B cell (primary cell): ENCODE data around the gene APBB3. TPM values are rescaled to one million over a fixed set of nuclear protein-coding genes. Genes with fewer than 3 reads are reported as not detected.

Experiments
- ATAC-seq: fragments of 200-7000 bp; cut with Tn5 transposase; one replicate; pipeline ENCODE4 v1.10.0; 2021; ENCODE audit warnings: low read depth, mild to moderate bottlenecking, moderate number of reproducible peaks, moderate library complexity
- CTCF ChIA-PET: fragments of 350-600 bp; sonication (Branson Sonifier 250); formaldehyde crosslinking; loops from one replicate; lab custom pipeline; 2021; ENCODE audit warnings: antibody characterized with exemption, inconsistent platforms; lab: Charles Lee
- POLR2A ChIA-PET: fragments of 350-600 bp; sonication (Branson Sonifier 250); formaldehyde crosslinking; loops from one replicate; lab custom pipeline; 2021; ENCODE audit warnings: antibody characterized with exemption; lab: Charles Lee
- DNase-seq: peaks from one replicate; pipeline ENCODE4 v3.0.0; 2013
- H2AFZ ChIP-seq: 2 replicates; pipeline ENCODE4 v1.6.1; 2012; ENCODE audit warnings: mild to moderate bottlenecking, low read depth, low read length; ENCODE audit not compliant: insufficient read depth, poor library complexity, severe bottlenecking
- H3K27ac ChIP-seq, 2 donors: 1 replicate in 1 of 2; 2 replicates in 1 of 2; pipeline ENCODE4 v1.5.1; 2012 to 2013; ENCODE audit warnings: low read length in 2 of 2, mild to moderate bottlenecking in 2 of 2, moderate library complexity in 1 of 2
- H3K27me3 ChIP-seq, 4 experiments: fragments of 200-600 bp in 1 of 4; sonication (generic) in 1 of 4; replicated peaks in 1 of 4; 1 replicate in 2 of 4; 2 replicates in 2 of 4; pipeline versions ENCODE4 v1.6.1 to v1.7.0; 2013 to 2016; ENCODE audit warnings: low read length in 3 of 4, mild to moderate bottlenecking in 2 of 4, mixed read lengths in 1 of 4, moderate library complexity in 1 of 4; ENCODE audit not compliant: insufficient read depth in 4 of 4, control insufficient read depth in 3 of 4; ENCODE audit errors: control extremely low read depth in 1 of 4
- H3K36me3 ChIP-seq, 2 experiments: replicated peaks in 1 of 2; 1 replicate in 1 of 2; 2 replicates in 1 of 2; pipeline versions ENCODE4 v1.6.1 to v1.7.1; 2013; ENCODE audit warnings: low read length in 1 of 2; ENCODE audit not compliant: insufficient read depth in 2 of 2, control insufficient read depth in 1 of 2; ENCODE audit errors: control extremely low read depth in 1 of 2, extremely low read depth in 1 of 2
- H3K4me1 ChIP-seq, 2 donors: fragments of 200-600 bp in 1 of 2; sonication (generic) in 1 of 2; 1 replicate in 1 of 2; 2 replicates in 1 of 2; pipeline versions ENCODE4 v1.5.1 to v1.6.1; 2013 to 2017; ENCODE audit warnings: low read length in 2 of 2; ENCODE audit not compliant: control insufficient read depth in 2 of 2, insufficient read depth in 2 of 2
- H3K4me2 ChIP-seq: replicated peaks from 2 replicates; pipeline ENCODE3; 2012; ENCODE audit warnings: mild to moderate bottlenecking, low read depth, low read length; ENCODE audit not compliant: poor library complexity, severe bottlenecking
- H3K4me3 ChIP-seq, 5 experiments: fragments of 200-600 bp in 1 of 5; sonication (generic) in 1 of 5; 1 replicate in 3 of 5; 2 replicates in 2 of 5; pipeline versions ENCODE4 v1.5.1 to v1.7.0; 2011 to 2016; ENCODE audit warnings: low read length in 4 of 5, mild to moderate bottlenecking in 4 of 5, low read depth in 2 of 5, control low read depth in 1 of 5, moderate library complexity in 1 of 5; ENCODE audit not compliant: insufficient read depth in 1 of 5; ENCODE audit errors: control extremely low read depth in 1 of 5, extremely low read depth in 1 of 5
- H3K79me2 ChIP-seq: fragments of 200-600 bp; sonication (generic); one replicate; pipeline ENCODE4 v1.6.0; 2016; ENCODE audit warnings: low read length; ENCODE audit not compliant: control insufficient read depth, insufficient read depth
- H3K9ac ChIP-seq: fragments of 200-600 bp; sonication (generic); 2 replicates; pipeline ENCODE4 v1.6.1; 2017; ENCODE audit warnings: mild to moderate bottlenecking, low read length, moderate library complexity
- H3K9me3 ChIP-seq, 3 donors: one replicate each; pipeline versions ENCODE4 v1.6.1 to v1.7.1; 2013; ENCODE audit warnings: low read length in 2 of 3; ENCODE audit not compliant: control insufficient read depth in 2 of 3, insufficient read depth in 1 of 3; ENCODE audit errors: control extremely low read depth in 1 of 3
- H4K20me1 ChIP-seq: 2 replicates; pipeline ENCODE4 v1.6.0; 2012; ENCODE audit warnings: mild to moderate bottlenecking, low read length; ENCODE audit not compliant: insufficient read depth, control insufficient read depth, poor library complexity, severe bottlenecking
- H3K27ac Mint-ChIP-seq: one replicate; pipeline ENCODE4 v1.8.0; 2021; ENCODE audit warnings: mixed read lengths
- H3K27me3 Mint-ChIP-seq: one replicate; pipeline ENCODE4 v1.8.0; 2021; ENCODE audit warnings: mixed read lengths
- H3K4me1 Mint-ChIP-seq: one replicate; pipeline ENCODE4 v1.8.0; 2021; ENCODE audit warnings: mixed read lengths
- H3K4me3 Mint-ChIP-seq: one replicate; pipeline ENCODE4 v1.8.0; 2021; ENCODE audit warnings: mixed read lengths
- H3K9me3 Mint-ChIP-seq: one replicate; pipeline ENCODE4 v1.8.0; 2022; ENCODE audit warnings: mixed read lengths; ENCODE audit not compliant: insufficient read depth
- EZH2 ChIP-seq: IDR thresholded peaks from 2 replicates; pipeline ENCODE4 v1.6.1; 2012; ENCODE audit warnings: borderline replicate concordance, low read depth, mild to moderate bottlenecking, moderate library complexity, low read length; ENCODE audit not compliant: insufficient read depth, poor library complexity, severe bottlenecking
- WGBS: methylation state at CpG from one replicate; pipeline ENCODE4 v1.1.5; 2013; ENCODE audit warnings: missing lambda C conversion rate; ENCODE audit not compliant: insufficient coverage; 5-methylcytosine and 5-hydroxymethylcytosine counted together
- intact Hi-C: fragments of 100-400 bp; cut with micrococcal nuclease; formaldehyde crosslinking; loops from one replicate; pipeline ENCODE4 v1.10.0; 2022
- polyA plus RNA-seq: library from polyadenylated mRNA; depleted of rRNA; stranded (reverse); fragments of >200 nt; gene quantifications from 2 replicates; pipeline ENCODE4 v1.2.3, GENCODE V29; 2012
- total RNA-seq, 2 donors: library from RNA; stranded (reverse); fragments of 120-200 nt in 1 of 2; gene quantifications; 1 replicate in 1 of 2; 2 replicates in 1 of 2; pipeline versions ENCODE4 v1.2.3 to v1.2.4, GENCODE V29; 2013 to 2022
- TF ChIP-seq, protein P1 (sequence below): fragments of 200-600 bp; IDR thresholded peaks from one replicate; pipeline ENCODE4 v1.8.0; 2022; ENCODE audit warnings: antibody characterized with exemption, mild to moderate bottlenecking

APBB3 gene
- total and polyA plus RNA-seq, 2 donors (not counting 1 experiment from before 2014, with no cell fraction given) = 73.9 to 126 TPM

DNA sequence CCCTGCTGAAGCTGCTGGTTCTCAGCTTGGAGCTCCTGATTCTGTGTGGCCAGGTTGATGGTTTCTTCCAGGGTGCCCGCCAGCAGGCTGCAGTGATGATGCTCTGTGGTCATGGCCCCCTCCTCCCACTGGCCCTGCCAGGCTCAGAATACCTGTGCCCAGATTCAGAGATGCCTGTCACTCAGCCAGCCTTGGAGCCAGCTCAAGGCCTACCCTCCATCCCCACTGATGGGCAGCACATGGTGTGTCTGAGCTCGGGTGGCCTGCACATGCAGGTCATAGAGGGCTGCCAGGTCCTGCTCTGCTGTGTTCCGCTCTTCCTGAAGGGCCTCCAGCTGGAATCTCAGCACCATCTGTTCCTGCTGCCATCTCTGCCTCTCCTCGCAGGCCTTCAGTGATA, 5.7 kb upstream of the APBB3 start:
- TF ChIP-seq, protein P1, sequence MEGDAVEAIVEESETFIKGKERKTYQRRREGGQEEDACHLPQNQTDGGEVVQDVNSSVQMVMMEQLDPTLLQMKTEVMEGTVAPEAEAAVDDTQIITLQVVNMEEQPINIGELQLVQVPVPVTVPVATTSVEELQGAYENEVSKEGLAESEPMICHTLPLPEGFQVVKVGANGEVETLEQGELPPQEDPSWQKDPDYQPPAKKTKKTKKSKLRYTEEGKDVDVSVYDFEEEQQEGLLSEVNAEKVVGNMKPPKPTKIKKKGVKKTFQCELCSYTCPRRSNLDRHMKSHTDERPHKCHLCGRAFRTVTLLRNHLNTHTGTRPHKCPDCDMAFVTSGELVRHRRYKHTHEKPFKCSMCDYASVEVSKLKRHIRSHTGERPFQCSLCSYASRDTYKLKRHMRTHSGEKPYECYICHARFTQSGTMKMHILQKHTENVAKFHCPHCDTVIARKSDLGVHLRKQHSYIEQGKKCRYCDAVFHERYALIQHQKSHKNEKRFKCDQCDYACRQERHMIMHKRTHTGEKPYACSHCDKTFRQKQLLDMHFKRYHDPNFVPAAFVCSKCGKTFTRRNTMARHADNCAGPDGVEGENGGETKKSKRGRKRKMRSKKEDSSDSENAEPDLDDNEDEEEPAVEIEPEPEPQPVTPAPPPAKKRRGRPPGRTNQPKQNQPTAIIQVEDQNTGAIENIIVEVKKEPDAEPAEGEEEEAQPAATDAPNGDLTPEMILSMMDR = no peak
- peaks cover 37% of the 10 kb centered on the region for H3K4me1 Mint-ChIP-seq
- ChIA-PET POLR2A (no interaction called here), CTCF (interaction anchor here (1.2 kb wide), 1 partner anchor 150 kb away, joined by 5 read pairs; no protein-coding TSS in a partner anchor)
- H3K9me3 ChIP-seq = no peaks in the 10 kb centered on the region
- no peaks in the 10 kb centered on the region for H3K27me3 Mint-ChIP-seq
- H3K27ac ChIP-seq = peak overlapping the region; percentile 52 to 80
- no peak overlapping the region for H3K4me3 ChIP-seq
- no peak overlapping the region for H3K4me3 Mint-ChIP-seq
- DNase-seq = no peak
- H3K9ac ChIP-seq = no peak overlapping the region
- no peaks in the 10 kb centered on the region for H3K27me3 ChIP-seq
- peaks cover 0 to 21% of the 10 kb centered on the region in 2 experiments for H3K36me3 ChIP-seq
- H4K20me1 ChIP-seq = no peaks in the 10 kb centered on the region
- ATAC-seq = no peak
- WGBS = 98% methylated on average over 4 of the region's 4 CpGs
- H3K4me2 ChIP-seq = peak overlapping the region; percentile 62
- intact Hi-C loops = no loop called here
- peaks cover 23 to 33% of the 10 kb centered on the region in 2 donors for H3K4me1 ChIP-seq
- H3K79me2 ChIP-seq = peaks cover 14% of the 10 kb centered on the region
- H3K9me3 Mint-ChIP-seq = no peaks in the 10 kb centered on the region
- peak overlapping the region; percentile 66 for H2AFZ ChIP-seq
- peak overlapping the region; percentile 66 for H3K27ac Mint-ChIP-seq

DNA sequence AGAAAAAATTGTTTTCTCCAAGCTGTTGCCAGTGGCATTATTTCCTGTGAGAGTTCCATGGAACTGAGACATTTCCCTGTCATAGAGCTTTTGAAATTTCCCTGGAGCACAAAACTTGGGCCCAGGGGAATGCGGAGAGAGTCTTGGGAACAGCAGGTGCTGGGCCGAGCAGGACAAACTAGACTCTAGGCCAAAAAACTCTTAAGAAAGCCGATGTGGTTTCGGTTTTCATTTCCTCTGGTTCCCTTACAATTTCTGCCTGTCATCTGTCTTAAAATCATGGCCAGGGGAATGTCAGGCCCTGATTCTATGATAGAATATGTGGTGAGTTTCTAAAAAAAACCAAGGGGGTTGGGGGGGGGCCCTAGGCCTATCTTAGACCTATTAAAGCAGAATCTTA, 4.8 kb upstream of the APBB3 start:
- ChIA-PET POLR2A (interaction anchor here (0.7 to 1.2 kb wide), 2 partner anchors 9 to 111 kb away, joined by 3 to 4 read pairs; no protein-coding TSS in a partner anchor), CTCF (no interaction called here)
- Histone ChIP-seq H3K79me2 (peaks cover 18% of the 10 kb centered on the region), H3K4me1 (peaks cover 25 to 36% of the 10 kb centered on the region in 2 donors), H3K27ac (peak overlapping the region; percentile 52 to 80), H3K27me3 (no peaks in the 10 kb centered on the region), H4K20me1 (no peaks in the 10 kb centered on the region), H3K9ac (peak overlapping the region; percentile 50), H3K36me3 (peaks cover 0 to 21% of the 10 kb centered on the region in 2 experiments), H3K4me2 (peak overlapping the region; percentile 62), H3K4me3 (peak overlapping the region in 1 of 5 experiments; percentile 17), H3K9me3 (no peaks in the 10 kb centered on the region), H2AFZ (peak overlapping the region; percentile 66)
- intact Hi-C loops = loop anchor here (10.0 kb wide), 2 partner anchors 264 to 756 kb away; partner anchors contain the start of genes PFDN1 and TAF7
- no peaks in the 10 kb centered on the region for H3K27me3 Mint-ChIP-seq
- peak overlapping the region; percentile 91 for H3K27ac Mint-ChIP-seq
- H3K9me3 Mint-ChIP-seq = no peaks in the 10 kb centered on the region
- TF ChIP-seq, protein P1 = no peak
- TF ChIP-seq EZH2 = no peak
- H3K4me1 Mint-ChIP-seq = peaks cover 45% of the 10 kb centered on the region
- peak overlapping the region; percentile 71 for H3K4me3 Mint-ChIP-seq
- peak; percentile 56 for DNase-seq
- WGBS = 19% methylated on average over 3 of the region's 4 CpGs
- no peak for ATAC-seq
